Subcutaneous adipose tissue (tissue), 4 donors: ENCODE results near the gene ITSN2. TPM values are rescaled to one million over a fixed set of nuclear protein-coding genes. Genes with fewer than 3 reads are reported as not detected.

ENCODE experiments used
- total RNA-seq, 4 donors: library from RNA; depleted of rRNA; stranded (reverse); fragments of >200 nt; gene quantifications; one replicate each; pipeline ENCODE4 v1.1.0, GENCODE V29; 2016
- TF ChIP-seq, protein P1 (sequence below): fragments of 450-650 bp; IDR thresholded peaks from one replicate; pipeline ENCODE4 v1.5.1; 2016; ENCODE audit warnings: low read depth, mild to moderate bottlenecking, control low read depth, antibody characterized with exemption, moderate library complexity

ITSN2 gene
- total RNA-seq, 4 donors from 2014 or later = 51.5 to 69.9 (median 61.9) TPM

DNA sequence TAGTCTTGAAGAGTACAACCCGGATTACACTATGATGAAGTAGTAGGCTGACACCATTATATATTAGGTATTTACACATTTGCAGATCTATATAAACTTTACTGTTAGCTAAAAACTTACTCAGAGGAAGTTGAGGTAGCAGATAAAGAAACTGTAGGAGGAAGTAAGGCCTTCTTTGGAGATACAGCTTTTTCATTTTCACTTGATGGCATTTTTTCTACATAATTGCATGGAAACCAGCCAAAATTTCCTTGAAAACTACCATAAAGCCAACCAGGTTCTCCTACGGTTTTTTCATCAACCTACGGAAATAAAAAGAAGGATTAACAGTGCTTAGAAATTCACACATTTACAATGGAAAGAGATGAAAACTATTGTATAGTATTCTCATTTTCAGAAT, 98.9 kb downstream of the ITSN2 start:
- TF ChIP-seq, protein P1, sequence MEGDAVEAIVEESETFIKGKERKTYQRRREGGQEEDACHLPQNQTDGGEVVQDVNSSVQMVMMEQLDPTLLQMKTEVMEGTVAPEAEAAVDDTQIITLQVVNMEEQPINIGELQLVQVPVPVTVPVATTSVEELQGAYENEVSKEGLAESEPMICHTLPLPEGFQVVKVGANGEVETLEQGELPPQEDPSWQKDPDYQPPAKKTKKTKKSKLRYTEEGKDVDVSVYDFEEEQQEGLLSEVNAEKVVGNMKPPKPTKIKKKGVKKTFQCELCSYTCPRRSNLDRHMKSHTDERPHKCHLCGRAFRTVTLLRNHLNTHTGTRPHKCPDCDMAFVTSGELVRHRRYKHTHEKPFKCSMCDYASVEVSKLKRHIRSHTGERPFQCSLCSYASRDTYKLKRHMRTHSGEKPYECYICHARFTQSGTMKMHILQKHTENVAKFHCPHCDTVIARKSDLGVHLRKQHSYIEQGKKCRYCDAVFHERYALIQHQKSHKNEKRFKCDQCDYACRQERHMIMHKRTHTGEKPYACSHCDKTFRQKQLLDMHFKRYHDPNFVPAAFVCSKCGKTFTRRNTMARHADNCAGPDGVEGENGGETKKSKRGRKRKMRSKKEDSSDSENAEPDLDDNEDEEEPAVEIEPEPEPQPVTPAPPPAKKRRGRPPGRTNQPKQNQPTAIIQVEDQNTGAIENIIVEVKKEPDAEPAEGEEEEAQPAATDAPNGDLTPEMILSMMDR = no peak

DNA sequence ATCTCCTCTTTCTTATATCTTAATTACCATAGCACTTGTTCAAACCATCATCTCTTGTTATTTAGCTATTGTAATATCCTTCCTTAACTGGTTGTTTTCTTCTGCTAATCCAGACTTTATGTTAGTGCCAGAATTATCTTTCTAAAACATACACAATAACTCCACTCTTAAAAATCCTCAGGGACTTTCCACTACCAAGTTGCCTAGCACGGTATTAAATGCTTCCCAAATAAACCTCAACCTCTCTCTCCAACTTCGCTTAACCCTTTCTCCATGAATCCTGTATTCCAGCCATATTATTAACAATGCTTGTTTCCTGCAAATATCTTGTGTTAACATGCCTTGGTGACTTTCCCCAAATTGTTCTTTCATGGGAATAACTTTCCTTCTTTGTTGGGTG, 101.0 kb downstream of the ITSN2 start:
- TF ChIP-seq, protein P1 = no peak

DNA sequence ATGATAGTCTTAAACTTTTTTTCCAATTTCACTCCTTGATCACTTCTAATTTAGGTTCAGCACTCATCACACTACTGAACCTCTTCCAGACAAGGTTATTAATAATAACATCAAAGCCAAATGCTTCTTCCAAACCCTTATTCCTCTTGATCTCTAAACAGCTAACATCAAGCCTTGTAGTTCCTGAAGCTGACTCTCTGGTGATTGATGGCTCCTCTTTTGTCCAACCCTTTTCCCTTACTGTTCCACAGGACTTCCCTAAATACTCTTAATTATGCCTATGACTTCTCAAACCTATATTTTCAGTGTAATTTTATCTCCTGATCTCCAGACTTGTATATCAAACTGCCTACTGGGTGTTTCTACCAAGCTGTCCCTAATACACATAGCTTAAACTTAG, 101.6 kb downstream of the ITSN2 start:
- TF ChIP-seq, protein P1 = no peak

DNA sequence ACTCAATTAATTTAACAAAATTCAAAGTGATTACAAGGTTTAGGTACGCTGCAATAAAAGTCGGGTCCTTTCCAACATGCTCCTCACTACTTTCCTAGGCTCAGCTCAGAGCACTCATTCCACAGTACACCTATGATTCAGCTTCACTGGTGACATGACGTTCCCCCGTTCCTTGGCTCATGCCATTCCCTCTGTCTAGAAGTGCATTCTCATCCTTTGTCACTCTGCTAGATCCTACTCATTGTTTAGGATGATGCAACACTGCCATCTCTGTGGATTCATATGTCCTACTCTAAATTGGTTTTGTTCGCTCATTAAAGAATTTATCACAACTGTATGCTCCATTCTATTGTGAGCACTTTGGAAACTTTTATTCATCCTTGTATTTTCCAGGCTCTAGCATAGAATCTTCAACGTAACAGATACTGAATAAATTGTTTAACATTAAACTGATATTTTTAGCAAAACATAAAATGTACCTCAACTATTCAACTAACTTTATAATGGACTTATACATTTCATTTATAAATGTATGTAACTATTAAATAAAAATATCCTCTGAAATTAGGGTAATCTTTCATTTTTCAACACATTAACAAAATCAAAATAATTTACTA, 106.9 kb downstream of the ITSN2 start:
- TF ChIP-seq, protein P1 = no peak

DNA sequence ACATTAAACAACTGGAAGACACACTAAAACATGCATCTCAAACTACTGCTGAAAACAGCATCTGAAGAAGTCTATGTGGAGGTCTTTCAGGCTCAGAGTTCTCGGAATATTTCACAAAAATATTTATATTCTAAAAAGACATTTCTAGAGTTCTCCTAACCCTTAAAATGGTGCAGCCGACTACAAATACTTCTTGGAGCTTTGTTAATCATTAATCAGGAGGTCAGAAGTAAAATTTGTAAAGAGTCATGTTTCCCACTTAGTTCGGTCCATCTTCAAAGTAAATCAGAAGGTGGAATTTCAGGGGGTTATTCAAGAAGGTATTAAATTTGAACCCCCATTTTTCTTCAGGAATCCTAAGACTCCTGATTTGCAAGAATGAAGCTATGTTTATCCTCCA, 112.7 kb downstream of the ITSN2 start:
- TF ChIP-seq, protein P1 = no peak

DNA sequence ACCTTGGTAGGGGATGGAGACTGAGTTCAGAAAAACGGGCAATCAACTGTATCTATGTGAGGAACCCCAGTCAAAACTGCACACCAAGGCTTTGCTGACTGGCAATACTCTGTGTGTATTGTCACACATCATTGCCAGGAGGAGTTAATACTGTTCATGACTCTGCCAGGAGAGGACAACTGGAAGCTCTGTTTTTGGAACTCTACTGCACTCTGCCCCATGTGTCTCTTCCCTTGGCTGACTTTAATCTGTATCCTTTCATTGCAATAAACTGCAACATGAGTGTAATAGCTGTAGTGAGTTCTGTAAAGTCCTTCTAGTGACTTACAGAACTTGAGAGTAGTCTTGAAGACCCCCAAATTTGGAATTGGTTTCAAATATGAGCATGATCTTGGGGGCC, 113.2 kb downstream of the ITSN2 start:
- TF ChIP-seq, protein P1 = no peak

DNA sequence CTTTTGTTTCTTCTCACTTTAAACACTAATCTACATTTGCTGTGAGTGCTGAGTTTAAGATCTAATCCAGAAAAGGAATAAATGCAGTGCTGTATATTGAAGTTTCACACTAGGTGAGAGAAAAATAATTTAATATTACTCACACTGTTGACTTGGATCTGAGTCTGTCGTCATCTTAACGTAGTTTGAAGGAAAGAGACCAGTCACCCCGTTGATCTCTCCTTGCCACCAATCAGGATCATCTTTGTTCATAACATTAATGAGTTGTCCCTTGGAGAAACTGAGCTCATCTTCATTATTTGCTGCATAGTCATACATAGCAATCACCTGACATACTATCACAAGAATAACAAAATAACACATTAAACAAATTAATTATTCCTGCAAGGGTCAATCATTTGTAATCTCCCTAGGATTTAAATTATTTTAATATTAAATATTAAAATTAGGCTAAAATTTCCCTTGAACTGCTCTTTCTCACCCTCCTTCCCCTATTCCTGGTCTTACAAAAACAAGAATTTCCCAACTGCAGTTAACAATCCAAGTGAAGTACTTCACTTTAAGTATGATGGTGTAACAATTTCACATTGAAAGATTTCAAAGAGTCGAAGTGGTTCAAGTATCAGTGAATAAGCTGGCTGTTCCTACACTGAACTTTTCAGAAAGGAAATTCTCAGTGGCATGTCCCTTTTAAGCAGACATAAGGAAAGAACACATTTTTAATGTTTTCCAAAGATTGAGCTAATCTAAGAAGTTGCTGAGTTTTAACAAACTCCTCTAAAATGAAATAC, 114.2 kb downstream of the ITSN2 start:
- TF ChIP-seq, protein P1 = no peak
